Measurements from ENCODE around the gene NFIC.
"Not testable (repeated sequence)": the region's sequence is repeated elsewhere in the genome, so short reads cannot be mapped to it uniquely, and the experiment has no call there.

Gene NFIC

GRCh38 chr19:3336680-3337523 lies 29.5 kb upstream of the NFIC start:
- FAIRE-seq (peak; percentile 89), DNase-seq (ENCODE audit: low spot score) (peak; percentile 87)

GRCh38 chr19:3338541-3339181 lies 27.7 kb upstream of the NFIC start:
- FAIRE-seq (no peak), DNase-seq (ENCODE audit: low spot score) (no peak)

- FAIRE-seq (no peak), DNase-seq (ENCODE audit: low spot score) (no peak)
These were observed 26.0 kb upstream of the NFIC start for GRCh38 chr19:3340340-3340739.

- DNase-seq (ENCODE audit: low spot score): no peak
- FAIRE-seq: no peak
These were observed 24.1 kb upstream of the NFIC start for GRCh38 chr19:3342246-3342645.

- FAIRE-seq; DNase-seq (ENCODE audit: low spot score): not testable (repeated sequence)
These were observed 23.4 kb upstream of the NFIC start for GRCh38 chr19:3342962-3343361.

- DNase-seq (ENCODE audit: low spot score) (peak; percentile 48), FAIRE-seq (peak; percentile 37)
These were observed 22.5 kb upstream of the NFIC start for GRCh38 chr19:3343619-3344502.

- FAIRE-seq (no peak), DNase-seq (ENCODE audit: low spot score) (no peak)
These were observed 21.5 kb upstream of the NFIC start for GRCh38 chr19:3344608-3345598.

- DNase-seq (ENCODE audit: low spot score) (no peak), FAIRE-seq (no peak)
These were observed 20.4 kb upstream of the NFIC start for GRCh38 chr19:3345850-3346460.

GRCh38 chr19:3346677-3347353 lies 19.6 kb upstream of the NFIC start:
- DNase-seq (ENCODE audit: low spot score) (no peak), FAIRE-seq (no peak)

- FAIRE-seq: no peak
- DNase-seq (ENCODE audit: low spot score): no peak
These were observed 18.3 kb upstream of the NFIC start for GRCh38 chr19:3348042-3348441.

- FAIRE-seq; DNase-seq (ENCODE audit: low spot score): not testable (repeated sequence)
These were observed 17.9 kb upstream of the NFIC start for GRCh38 chr19:3348469-3348868.

- no peak for FAIRE-seq
These were observed 16.2 kb upstream of the NFIC start for GRCh38 chr19:3350014-3350663.

GRCh38 chr19:3351702-3352447 lies 14.5 kb upstream of the NFIC start:
- DNase-seq (ENCODE audit: low spot score) (no peak), FAIRE-seq (no peak)

More at GRCh38 chr19:3350014-3350663, 16.2 kb upstream of the NFIC start:
- DNase-seq (ENCODE audit: low spot score): no peak

- FAIRE-seq: no peak
- DNase-seq (ENCODE audit: low spot score): no peak
These were observed 12.9 kb upstream of the NFIC start for GRCh38 chr19:3353493-3353892.

- no peak for FAIRE-seq
These were observed 9.6 kb upstream of the NFIC start for GRCh38 chr19:3356805-3357204.

GRCh38 chr19:3357271-3357991 lies 9.0 kb upstream of the NFIC start:
- no peak for FAIRE-seq
- DNase-seq (ENCODE audit: low spot score): no peak

More at GRCh38 chr19:3356805-3357204, 9.6 kb upstream of the NFIC start:
- DNase-seq (ENCODE audit: low spot score): no peak

GRCh38 chr19:3357992-3358688 lies 8.2 kb upstream of the NFIC start:
- FAIRE-seq (no peak), DNase-seq (ENCODE audit: low spot score) (no peak)

Data from RCC 7860 (cell line).